ENCODE data around the gene DNAJA3. TPM values are rescaled to one million over a fixed set of nuclear protein-coding genes. Genes with fewer than 3 reads are reported as not detected.

Gene DNAJA3
- total and polyA plus RNA-seq, 2 experiments from 2014 or later = 47.2 to 51.0 TPM

- 0 out of 2 replicates have a peak, but pooled peaks cover 6% of the 10 kb centered on the region for H3K79me2 ChIP-seq (ENCODE audit: insufficient read depth)
- peaks cover 48% of the 10 kb centered on the region for H3F3A ChIP-seq (ENCODE audit: insufficient read depth)
- H3K9me2 ChIP-seq (ENCODE audit: insufficient read depth) = no peaks in the 10 kb centered on the region
- peak overlapping the region; percentile 90 for H3K27ac ChIP-seq
- H3K4me1 ChIP-seq (ENCODE audit: insufficient read depth) = peaks cover 56% of the 10 kb centered on the region
- WGBS, 2 experiments (ENCODE audit: low coverage in 1 of 2, low lambda C conversion rate in 2 of 2, missing lambda C conversion rate in 2 of 2) = 7 to 10% methylated on average over 8 of the region's 8 CpGs
- H3K9me3 ChIP-seq (ENCODE audit: low read depth) = no peaks in the 10 kb centered on the region
- no peak for TF ChIP-seq EZH2phosphoT487 (IDR thresholded peaks at IDR 0.05; ENCODE audit: insufficient read depth, low read depth)
- TF ChIP-seq EZH2 (IDR thresholded peaks at IDR 0.05; ENCODE audit: insufficient read depth, poor library complexity, severe bottlenecking) = no peak
- peak; percentile 88 for DNase-seq
- H3K36me3 ChIP-seq (ENCODE audit: low read depth) = peaks cover 7% of the 10 kb centered on the region; the same call in 1 of the 2 replicates
- no peak overlapping the region for H2AFZ ChIP-seq
- in situ Hi-C loops (cut with MboI) = no loop called here
- peak overlapping the region; percentile 70 for H3K9ac ChIP-seq
- no peaks in the 10 kb centered on the region for H4K20me1 ChIP-seq (ENCODE audit: insufficient read depth)
- no peaks in the 10 kb centered on the region for H3K27me3 ChIP-seq (replicated peaks; ENCODE audit: insufficient read depth)
- no peak overlapping the region for H3K4me2 ChIP-seq (ENCODE audit: unreplicated experiment)
- no peak overlapping the region for H3K4me3 ChIP-seq
These were observed 39.2 kb upstream of the DNAJA3 start for GRCh38 chr16:4386451-4386805.

- H4K20me1 ChIP-seq (ENCODE audit: insufficient read depth) = no peaks in the 10 kb centered on the region
- in situ Hi-C loops (cut with MboI) = no loop called here
- no peak overlapping the region for H2AFZ ChIP-seq
- H3K4me2 ChIP-seq (ENCODE audit: unreplicated experiment) = peak overlapping the region; percentile 42
- H3K36me3 ChIP-seq (ENCODE audit: low read depth) = peaks cover 7% of the 10 kb centered on the region; the same call in 1 of the 2 replicates
- H3F3A ChIP-seq (ENCODE audit: insufficient read depth) = peaks cover 48% of the 10 kb centered on the region
- H3K9ac ChIP-seq = peak overlapping the region; percentile 70
- no peaks in the 10 kb centered on the region for H3K27me3 ChIP-seq (replicated peaks; ENCODE audit: insufficient read depth)
- WGBS, 2 experiments (ENCODE audit: low coverage in 1 of 2, low lambda C conversion rate in 2 of 2, missing lambda C conversion rate in 2 of 2) = 18 to 29% methylated on average over 8 to 10 of the region's 10 CpGs
- H3K9me2 ChIP-seq (ENCODE audit: insufficient read depth) = no peaks in the 10 kb centered on the region
- H3K27ac ChIP-seq = peak overlapping the region; percentile 90
- H3K79me2 ChIP-seq (ENCODE audit: insufficient read depth) = 0 out of 2 replicates have a peak, but pooled peaks cover under 1% of the 10 kb centered on the region
- no peak overlapping the region for H3K4me3 ChIP-seq
- DNase-seq = peak; percentile 57
- no peak for TF ChIP-seq EZH2 (IDR thresholded peaks at IDR 0.05; ENCODE audit: insufficient read depth, poor library complexity, severe bottlenecking)
- TF ChIP-seq EZH2phosphoT487 (IDR thresholded peaks at IDR 0.05; ENCODE audit: insufficient read depth, low read depth) = no peak
- H3K9me3 ChIP-seq (ENCODE audit: low read depth) = no peaks in the 10 kb centered on the region
- H3K4me1 ChIP-seq (ENCODE audit: insufficient read depth) = peaks cover 62% of the 10 kb centered on the region
These were observed 38.6 kb upstream of the DNAJA3 start for GRCh38 chr16:4386951-4387565.

- Histone ChIP-seq H2AFZ (no peak overlapping the region), H3K4me3 (no peak overlapping the region), H3K4me1 (ENCODE audit: insufficient read depth) (peaks cover 68% of the 10 kb centered on the region), H3K9me3 (ENCODE audit: low read depth) (no peaks in the 10 kb centered on the region), H3K79me2 (ENCODE audit: insufficient read depth) (no peaks in the 10 kb centered on the region), H3K27me3 (replicated peaks; ENCODE audit: insufficient read depth) (no peaks in the 10 kb centered on the region), H3K9me2 (ENCODE audit: insufficient read depth) (no peaks in the 10 kb centered on the region), H3K9ac (no peak overlapping the region), H3F3A (ENCODE audit: insufficient read depth) (peaks cover 47% of the 10 kb centered on the region), H3K4me2 (ENCODE audit: unreplicated experiment) (no peak overlapping the region), H3K27ac (no peak overlapping the region), H3K36me3 (ENCODE audit: low read depth) (0 out of 2 replicates have a peak, but pooled peaks cover 3% of the 10 kb centered on the region), H4K20me1 (ENCODE audit: insufficient read depth) (no peaks in the 10 kb centered on the region)
- TF ChIP-seq EZH2phosphoT487 (IDR thresholded peaks at IDR 0.05; ENCODE audit: insufficient read depth, low read depth) = no peak
- no peak for TF ChIP-seq EZH2 (IDR thresholded peaks at IDR 0.05; ENCODE audit: insufficient read depth, poor library complexity, severe bottlenecking)
- in situ Hi-C loops (cut with MboI) = no loop called here
- no peak for DNase-seq
- 91 to 94% methylated on average over 20 of the region's 20 CpGs for WGBS, 2 experiments (ENCODE audit: low coverage in 1 of 2, low lambda C conversion rate in 2 of 2, missing lambda C conversion rate in 2 of 2)
These were observed 37.9 kb upstream of the DNAJA3 start for GRCh38 chr16:4387781-4388180.

GRCh38 chr16:4388271-4389021, 37.2 kb upstream of the DNAJA3 start:
- H2AFZ ChIP-seq = no peak overlapping the region

More at GRCh38 chr16:4388271-4389021, 37.2 kb upstream of the DNAJA3 start:
- H4K20me1 ChIP-seq (ENCODE audit: insufficient read depth) = no peaks in the 10 kb centered on the region
- no peaks in the 10 kb centered on the region for H3K9me3 ChIP-seq (ENCODE audit: low read depth)
- H3K4me2 ChIP-seq (ENCODE audit: unreplicated experiment) = no peak overlapping the region
- no peaks in the 10 kb centered on the region for H3K36me3 ChIP-seq (ENCODE audit: low read depth)
- in situ Hi-C loops (cut with MboI) = no loop called here
- no peaks in the 10 kb centered on the region for H3K79me2 ChIP-seq (ENCODE audit: insufficient read depth)
- no peaks in the 10 kb centered on the region for H3K27me3 ChIP-seq (replicated peaks; ENCODE audit: insufficient read depth)
- no peaks in the 10 kb centered on the region for H3K9me2 ChIP-seq (ENCODE audit: insufficient read depth)
- no peak overlapping the region for H3K4me3 ChIP-seq
- H3F3A ChIP-seq (ENCODE audit: insufficient read depth) = peaks cover 47% of the 10 kb centered on the region
- peak; percentile 57 for DNase-seq
- TF ChIP-seq EZH2 (IDR thresholded peaks at IDR 0.05; ENCODE audit: insufficient read depth, poor library complexity, severe bottlenecking) = no peak
- WGBS, 2 experiments (ENCODE audit: low coverage in 1 of 2, low lambda C conversion rate in 2 of 2, missing lambda C conversion rate in 2 of 2) = 65 to 73% methylated on average over 18 to 19 of the region's 19 CpGs
- H3K4me1 ChIP-seq (ENCODE audit: insufficient read depth) = peaks cover 68% of the 10 kb centered on the region
- no peak overlapping the region for H3K27ac ChIP-seq
- no peak overlapping the region for H3K9ac ChIP-seq
